HepG2 (cell line): Measurements from ENCODE around the gene KCNJ6.
"Not testable (repeated sequence)": the region's sequence is repeated elsewhere in the genome, so short reads cannot be mapped to it uniquely, and the experiment has no call there.

Experiments used
- EZH2 ChIP-seq: conservative IDR thresholded peaks from 2 replicates; pipeline ENCODE4 v1.6.1; 2012; ENCODE audit warnings: mild to moderate bottlenecking, low read depth, low read length, moderate library complexity
- HCFC1 ChIP-seq: fragments of 150-350 bp; IDR thresholded peaks from 2 replicates; pipeline ENCODE4 v1.6.1; 2014; ENCODE audit warnings: low read depth, low read length
- KDM5B ChIP-seq: sonication (generic); formaldehyde crosslinking; IDR thresholded peaks from 2 replicates; pipeline ENCODE4 v1.4.0; 2020; ENCODE audit warnings: missing genetic modification reagents, mild to moderate bottlenecking, borderline replicate concordance
- POLR2A ChIP-seq, 2 experiments: IDR thresholded peaks; 2 replicates each; pipeline ENCODE4 v1.6.1; 2011; ENCODE audit warnings: low read depth in 2 of 2, low read length in 2 of 2, mild to moderate bottlenecking in 1 of 2, moderate library complexity in 1 of 2; ENCODE audit not compliant: insufficient read depth in 1 of 2
- PRPF4 ChIP-seq: fragments of 200-400 bp; formaldehyde crosslinking; IDR thresholded peaks from 2 replicates; pipeline ENCODE4 v1.6.1; 2016; ENCODE audit warnings: low read length, low read depth; ENCODE audit not compliant: poor library complexity, severe bottlenecking
- ZNF282 ChIP-seq: fragments of 450-650 bp; IDR thresholded peaks from 2 replicates; pipeline ENCODE4 v1.6.1; 2018; ENCODE audit not compliant: partially characterized antibody
- TF ChIP-seq, protein P1 (sequence below): sonication (generic); formaldehyde crosslinking; IDR thresholded peaks from 2 replicates; pipeline ENCODE4 v1.4.0; 2020; ENCODE audit warnings: low read depth, missing genetic modification reagents

DNA sequence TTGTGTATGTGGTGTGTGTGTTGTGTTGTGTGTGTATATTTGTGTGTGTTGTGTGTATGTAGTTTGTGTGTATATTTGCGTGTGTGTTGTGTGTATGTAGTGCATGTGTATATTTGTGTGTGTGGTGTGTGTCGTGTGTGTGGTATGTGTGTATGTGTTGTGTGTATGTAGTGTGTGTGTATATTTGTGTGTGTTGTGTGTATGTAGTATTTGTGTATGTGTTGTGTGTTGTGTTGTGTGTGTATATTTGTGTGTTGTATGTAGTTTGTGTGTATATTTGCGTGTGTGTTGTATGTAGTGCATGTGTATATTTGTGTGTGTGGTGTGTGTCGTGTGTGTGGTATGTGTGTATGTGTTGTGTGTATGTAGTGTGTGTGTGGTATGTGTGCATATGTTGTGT is 154.9 kb downstream of the KCNJ6 start:
- TF ChIP-seq ZNF282; HCFC1; POLR2A (IDR thresholded peaks at IDR 0.05; ENCODE audit: insufficient read depth in 1 of 2, low read depth in 2 of 2, low read length in 2 of 2); KDM5B (CRISPR knock-in tag); EZH2; PRPF4: not testable (repeated sequence)
- TF ChIP-seq, protein P1, sequence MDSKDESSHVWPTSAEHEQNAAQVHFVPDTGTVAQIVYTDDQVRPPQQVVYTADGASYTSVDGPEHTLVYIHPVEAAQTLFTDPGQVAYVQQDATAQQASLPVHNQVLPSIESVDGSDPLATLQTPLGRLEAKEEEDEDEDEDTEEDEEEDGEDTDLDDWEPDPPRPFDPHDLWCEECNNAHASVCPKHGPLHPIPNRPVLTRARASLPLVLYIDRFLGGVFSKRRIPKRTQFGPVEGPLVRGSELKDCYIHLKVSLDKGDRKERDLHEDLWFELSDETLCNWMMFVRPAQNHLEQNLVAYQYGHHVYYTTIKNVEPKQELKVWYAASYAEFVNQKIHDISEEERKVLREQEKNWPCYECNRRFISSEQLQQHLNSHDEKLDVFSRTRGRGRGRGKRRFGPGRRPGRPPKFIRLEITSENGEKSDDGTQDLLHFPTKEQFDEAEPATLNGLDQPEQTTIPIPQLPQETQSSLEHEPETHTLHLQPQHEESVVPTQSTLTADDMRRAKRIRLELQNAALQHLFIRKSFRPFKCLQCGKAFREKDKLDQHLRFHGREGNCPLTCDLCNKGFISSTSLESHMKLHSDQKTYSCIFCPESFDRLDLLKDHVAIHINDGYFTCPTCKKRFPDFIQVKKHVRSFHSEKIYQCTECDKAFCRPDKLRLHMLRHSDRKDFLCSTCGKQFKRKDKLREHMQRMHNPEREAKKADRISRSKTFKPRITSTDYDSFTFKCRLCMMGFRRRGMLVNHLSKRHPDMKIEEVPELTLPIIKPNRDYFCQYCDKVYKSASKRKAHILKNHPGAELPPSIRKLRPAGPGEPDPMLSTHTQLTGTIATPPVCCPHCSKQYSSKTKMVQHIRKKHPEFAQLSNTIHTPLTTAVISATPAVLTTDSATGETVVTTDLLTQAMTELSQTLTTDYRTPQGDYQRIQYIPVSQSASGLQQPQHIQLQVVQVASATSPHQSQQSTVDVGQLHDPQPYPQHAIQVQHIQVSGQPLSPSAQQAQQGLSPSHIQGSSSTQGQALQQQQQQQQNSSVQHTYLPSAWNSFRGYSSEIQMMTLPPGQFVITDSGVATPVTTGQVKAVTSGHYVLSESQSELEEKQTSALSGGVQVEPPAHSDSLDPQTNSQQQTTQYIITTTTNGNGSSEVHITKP = not testable (repeated sequence)
